Stimulated activated CD4-positive, alpha-beta T cell treated with anti-CD3 and anti-CD28 coated beads, Interleukin-2, amount 100 ng/mL, for 24 hours (primary cell): ENCODE results near the gene HMGN4.

Experiments
- DNase-seq, 2 donors: peaks; one replicate each; pipeline ENCODE4 v3.0.0-alpha.2; 2020

HMGN4 gene

DNA sequence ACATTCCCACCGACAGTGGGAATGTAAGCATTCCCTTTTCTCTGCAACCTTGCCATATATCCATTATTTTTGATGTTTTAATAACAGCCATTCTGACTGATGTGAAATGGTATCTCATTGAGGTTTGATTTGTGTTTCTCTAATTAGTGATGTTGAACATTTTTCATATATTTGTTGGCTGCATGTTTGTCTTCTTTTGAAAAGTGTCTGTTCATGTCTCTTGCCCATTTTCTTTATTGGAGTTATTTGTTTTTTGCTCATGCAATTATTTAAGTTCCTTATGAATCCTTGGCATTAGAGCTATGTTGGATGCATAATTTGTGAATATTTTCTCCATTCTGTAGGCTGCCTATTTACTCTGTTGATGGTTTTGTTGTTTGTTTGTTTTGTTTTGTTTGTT, 40.6 kb downstream of the HMGN4 start:
- no peak for DNase-seq

- DNase-seq = no peak
These were observed 43.2 kb downstream of the HMGN4 start for GRCh38 chr6:26581164-26581915.

- no peak for DNase-seq
These were observed 50.8 kb downstream of the HMGN4 start for GRCh38 chr6:26588965-26589364.

DNA sequence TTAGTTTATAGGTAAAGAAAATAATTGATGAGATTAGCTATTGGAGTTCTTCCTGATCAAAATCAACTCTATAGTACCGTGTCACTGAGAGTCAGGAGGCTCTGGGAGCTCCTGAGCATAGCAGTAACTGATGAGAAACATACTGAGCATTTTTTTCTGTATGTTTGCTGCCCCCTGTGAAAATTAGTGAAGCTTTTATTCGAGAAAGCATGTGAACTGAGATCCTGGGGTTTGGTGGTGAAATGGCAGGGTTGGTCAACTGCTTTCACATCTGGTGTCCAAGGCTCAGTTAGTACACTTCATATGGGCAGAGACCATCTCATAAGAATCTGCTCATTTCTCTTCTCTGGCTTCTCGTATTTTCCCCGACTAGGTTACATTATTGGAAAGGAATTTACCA, 54.5 kb downstream of the HMGN4 start:
- no peak for DNase-seq

DNA sequence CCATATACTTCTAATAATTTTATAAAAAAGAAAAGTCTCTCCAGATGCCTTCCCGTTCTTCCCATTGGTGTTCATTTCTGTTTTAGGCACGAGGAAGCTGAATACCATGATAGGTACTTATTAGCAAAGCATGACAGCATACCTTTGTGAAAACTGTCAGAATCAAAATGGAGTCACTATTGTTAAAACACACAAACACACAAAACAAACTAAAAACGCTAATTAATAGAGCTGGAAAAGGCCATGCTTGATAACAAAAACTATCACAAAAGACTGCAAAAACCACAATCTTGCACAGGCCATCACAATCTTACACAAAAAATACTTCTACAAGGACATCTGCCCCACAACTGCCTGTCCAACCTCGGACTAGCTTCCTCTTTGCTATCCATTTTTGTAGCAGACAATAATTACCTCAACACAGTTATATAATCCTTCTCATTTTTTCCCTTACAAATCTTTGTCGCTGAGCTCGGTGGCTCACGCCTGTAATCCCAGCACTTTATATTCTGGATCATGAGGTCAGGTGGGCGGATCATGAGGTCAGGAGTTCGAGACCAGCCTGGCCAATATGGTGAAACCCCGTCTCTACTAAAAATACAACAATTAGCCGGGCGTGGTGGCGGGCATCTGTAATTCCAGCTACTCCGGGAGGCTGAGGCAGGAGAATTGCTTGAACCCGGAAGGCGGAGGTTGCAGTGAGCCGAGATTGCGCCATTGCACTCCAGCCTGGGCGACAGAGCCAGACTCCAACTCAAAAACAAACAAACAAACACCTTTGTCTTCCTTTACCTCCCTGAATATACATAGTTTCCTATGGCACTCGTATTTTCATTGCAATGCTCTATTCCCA, 55.3 kb downstream of the HMGN4 start:
- no peak for DNase-seq

DNA sequence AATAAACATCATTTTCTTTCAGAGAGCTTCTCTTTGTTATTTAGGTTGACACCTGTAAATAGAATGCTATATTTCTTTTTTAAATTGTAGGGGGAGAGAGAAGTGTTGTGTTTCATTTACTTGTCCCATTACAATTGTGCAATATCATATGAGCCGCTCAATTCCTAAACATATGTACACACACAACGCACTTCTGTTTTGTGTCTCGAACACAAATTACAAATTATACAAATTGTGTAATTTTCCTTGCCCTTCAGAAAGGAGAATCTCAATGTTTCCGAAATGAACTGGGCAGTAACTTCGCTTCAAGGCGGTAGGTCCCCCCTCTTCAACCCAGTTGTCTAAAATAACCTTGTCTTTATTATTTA, 55.9 kb downstream of the HMGN4 start:
- DNase-seq = no peak

DNA sequence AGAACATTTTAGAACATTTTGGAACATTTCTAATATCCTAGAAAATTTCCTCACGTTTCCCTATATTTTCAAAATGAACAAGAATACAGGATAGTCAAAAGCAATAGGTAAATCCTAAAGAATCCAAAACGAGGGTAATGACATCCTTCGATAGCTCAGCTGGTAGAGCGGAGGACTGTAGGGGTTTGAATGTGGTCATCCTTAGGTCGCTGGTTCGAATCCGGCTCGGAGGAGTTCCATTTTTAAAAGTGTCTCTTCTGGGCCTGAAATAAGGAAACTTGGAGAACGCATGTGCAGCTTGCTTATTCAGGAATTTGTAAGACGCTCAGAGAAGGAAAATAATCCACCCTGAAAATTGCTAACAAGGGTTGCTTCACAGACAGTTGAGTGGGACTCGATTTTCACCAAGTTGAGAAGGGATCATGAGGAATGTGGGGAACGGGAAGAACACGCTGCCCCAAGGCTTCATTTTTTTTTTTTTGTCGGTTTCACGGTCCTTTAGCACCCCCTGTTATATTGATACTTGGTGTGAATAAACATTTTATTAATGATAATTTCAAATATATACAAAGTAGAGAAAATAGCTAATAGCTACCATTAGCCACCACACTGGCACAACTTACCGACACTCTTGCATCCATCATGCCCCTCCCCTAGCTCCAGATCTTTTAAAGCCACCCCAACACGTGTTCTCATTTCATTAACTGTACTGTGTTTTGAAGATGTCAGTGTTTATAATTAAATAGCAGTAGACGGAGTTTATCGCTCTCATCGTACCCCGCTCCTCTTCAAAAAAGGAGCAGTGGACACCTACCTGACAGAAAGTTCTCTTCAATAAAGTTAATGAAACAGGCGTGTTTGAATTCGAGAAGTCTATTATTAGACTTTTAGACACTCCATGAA, 56.8 kb downstream of the HMGN4 start:
- peak; percentile 57 to 73 for DNase-seq

GRCh38 chr6:26595669-26596269, 57.6 kb downstream of the HMGN4 start:
- DNase-seq = peak; percentile 91 to 92
